ENCODE results near the gene PPP1R11.

Gene PPP1R11

DNA sequence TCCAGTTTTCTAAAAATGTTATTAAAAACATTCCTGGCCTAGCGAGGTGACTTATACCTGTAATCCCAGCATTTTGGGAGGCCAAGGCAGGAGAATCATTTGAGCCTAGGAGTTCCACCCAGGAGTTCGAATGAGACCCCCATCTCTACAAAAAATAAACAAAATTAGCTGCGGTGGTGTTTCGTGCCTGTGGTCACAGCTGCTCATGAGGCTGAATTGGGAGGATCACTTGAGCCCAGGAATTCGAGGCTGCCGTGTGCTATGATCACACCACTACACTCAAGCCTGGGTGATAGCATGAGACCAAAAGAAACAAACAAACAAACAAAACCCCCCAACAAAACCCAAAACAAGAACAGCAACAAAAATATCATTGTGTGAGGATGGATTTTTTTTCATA lies 25.8 kb upstream of the PPP1R11 start:
- Histone ChIP-seq H3K4me2 (ENCODE audit: low read depth, low read length, poor library complexity, severe bottlenecking) (no peak overlapping the region), H2AFZ (ENCODE audit: low read length) (no peak overlapping the region), H3K27me3 (ENCODE audit: insufficient read depth, low read length, poor library complexity, severe bottlenecking) (no peaks in the 10 kb centered on the region), H3F3A (ENCODE audit: low read depth) (no peaks in the 10 kb centered on the region), H3K9ac (ENCODE audit: low read depth, low read length, poor library complexity, severe bottlenecking) (no peak overlapping the region), H3K9me3 (ENCODE audit: insufficient read depth, low read depth, low read length) (no peaks in the 10 kb centered on the region), H3K4me1 (ENCODE audit: insufficient read depth, low read length, poor library complexity, severe bottlenecking) (no peaks in the 10 kb centered on the region), H4K20me1 (ENCODE audit: insufficient read depth, low read length, poor library complexity, severe bottlenecking) (no peaks in the 10 kb centered on the region), H3K9me2 (replicated peaks; ENCODE audit: low read depth, low read length) (no peaks in the 10 kb centered on the region), H3K4me3 (ENCODE audit: low read length, poor library complexity, severe bottlenecking) (no peak overlapping the region), H3K36me3 (ENCODE audit: insufficient read depth, low read length) (no peaks in the 10 kb centered on the region), H3K79me2 (ENCODE audit: insufficient read depth, low read length) (no peaks in the 10 kb centered on the region)
- TF ChIP-seq EZH2phosphoT487 (IDR thresholded peaks at IDR 0.05; ENCODE audit: borderline replicate concordance) = no peak
- TF ChIP-seq, protein P1, sequence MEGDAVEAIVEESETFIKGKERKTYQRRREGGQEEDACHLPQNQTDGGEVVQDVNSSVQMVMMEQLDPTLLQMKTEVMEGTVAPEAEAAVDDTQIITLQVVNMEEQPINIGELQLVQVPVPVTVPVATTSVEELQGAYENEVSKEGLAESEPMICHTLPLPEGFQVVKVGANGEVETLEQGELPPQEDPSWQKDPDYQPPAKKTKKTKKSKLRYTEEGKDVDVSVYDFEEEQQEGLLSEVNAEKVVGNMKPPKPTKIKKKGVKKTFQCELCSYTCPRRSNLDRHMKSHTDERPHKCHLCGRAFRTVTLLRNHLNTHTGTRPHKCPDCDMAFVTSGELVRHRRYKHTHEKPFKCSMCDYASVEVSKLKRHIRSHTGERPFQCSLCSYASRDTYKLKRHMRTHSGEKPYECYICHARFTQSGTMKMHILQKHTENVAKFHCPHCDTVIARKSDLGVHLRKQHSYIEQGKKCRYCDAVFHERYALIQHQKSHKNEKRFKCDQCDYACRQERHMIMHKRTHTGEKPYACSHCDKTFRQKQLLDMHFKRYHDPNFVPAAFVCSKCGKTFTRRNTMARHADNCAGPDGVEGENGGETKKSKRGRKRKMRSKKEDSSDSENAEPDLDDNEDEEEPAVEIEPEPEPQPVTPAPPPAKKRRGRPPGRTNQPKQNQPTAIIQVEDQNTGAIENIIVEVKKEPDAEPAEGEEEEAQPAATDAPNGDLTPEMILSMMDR (conservative IDR thresholded peaks at IDR 0.05; ENCODE audit: low read length) = no peak

DNA sequence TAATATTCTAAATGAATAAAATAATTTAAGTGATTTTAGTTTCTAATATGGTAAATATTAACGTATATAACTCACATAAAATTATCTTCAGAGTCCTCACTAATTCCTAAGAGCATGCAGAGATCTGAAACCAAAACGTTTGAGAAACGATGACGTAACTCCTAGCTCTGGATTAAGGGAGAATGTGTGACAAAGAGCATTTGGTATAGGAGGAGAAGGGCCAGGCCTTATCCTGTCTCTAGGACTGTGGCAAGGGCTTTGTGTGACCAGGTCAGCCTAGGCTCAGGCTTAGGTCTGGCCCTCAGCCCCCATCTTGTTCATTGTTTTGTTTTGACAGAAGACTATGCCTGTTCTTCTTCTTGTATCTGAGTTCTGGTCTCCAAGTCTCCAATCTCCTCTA lies 25.2 kb upstream of the PPP1R11 start:
- Histone ChIP-seq H4K20me1 (ENCODE audit: insufficient read depth, low read length, poor library complexity, severe bottlenecking) (no peaks in the 10 kb centered on the region), H3K9ac (ENCODE audit: low read depth, low read length, poor library complexity, severe bottlenecking) (no peak overlapping the region), H3K9me3 (ENCODE audit: insufficient read depth, low read depth, low read length) (no peaks in the 10 kb centered on the region), H3K4me3 (ENCODE audit: low read length, poor library complexity, severe bottlenecking) (no peak overlapping the region), H2AFZ (ENCODE audit: low read length) (no peak overlapping the region), H3K9me2 (replicated peaks; ENCODE audit: low read depth, low read length) (no peaks in the 10 kb centered on the region), H3K27me3 (ENCODE audit: insufficient read depth, low read length, poor library complexity, severe bottlenecking) (no peaks in the 10 kb centered on the region), H3K36me3 (ENCODE audit: insufficient read depth, low read length) (no peaks in the 10 kb centered on the region), H3K79me2 (ENCODE audit: insufficient read depth, low read length) (no peaks in the 10 kb centered on the region), H3K4me1 (ENCODE audit: insufficient read depth, low read length, poor library complexity, severe bottlenecking) (no peaks in the 10 kb centered on the region), H3F3A (ENCODE audit: low read depth) (no peaks in the 10 kb centered on the region), H3K4me2 (ENCODE audit: low read depth, low read length, poor library complexity, severe bottlenecking) (no peak overlapping the region)
- TF ChIP-seq, protein P1 (conservative IDR thresholded peaks at IDR 0.05; ENCODE audit: low read length) = no peak
- TF ChIP-seq EZH2phosphoT487 (IDR thresholded peaks at IDR 0.05; ENCODE audit: borderline replicate concordance) = no peak

DNA sequence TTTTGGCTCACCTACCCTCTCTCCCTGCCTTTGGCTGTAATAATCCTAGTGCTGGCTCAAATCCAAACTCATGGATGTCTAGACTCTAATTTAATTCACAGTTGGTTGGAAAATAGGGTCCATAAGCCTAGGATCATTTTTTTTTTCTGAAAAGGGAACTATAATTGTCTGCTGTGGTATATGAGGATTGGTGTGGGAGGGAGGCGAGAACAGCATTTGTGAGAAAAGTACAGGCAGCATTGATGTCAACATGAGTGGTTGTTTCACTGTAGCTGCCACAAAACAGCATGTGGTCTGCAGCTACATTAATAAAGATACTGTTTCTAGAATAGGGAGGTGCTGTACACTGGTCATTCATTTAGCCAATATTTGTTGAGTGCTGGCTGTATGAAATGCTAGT lies 24.5 kb upstream of the PPP1R11 start:
- no peak overlapping the region for H2AFZ ChIP-seq (ENCODE audit: low read length)
- no peak overlapping the region for H3K9ac ChIP-seq (ENCODE audit: low read depth, low read length, poor library complexity, severe bottlenecking)
- no peaks in the 10 kb centered on the region for H3K27me3 ChIP-seq (ENCODE audit: insufficient read depth, low read length, poor library complexity, severe bottlenecking)
- no peak overlapping the region for H3K4me2 ChIP-seq (ENCODE audit: low read depth, low read length, poor library complexity, severe bottlenecking)
- TF ChIP-seq, protein P1 (conservative IDR thresholded peaks at IDR 0.05; ENCODE audit: low read length) = no peak
- no peak for TF ChIP-seq EZH2phosphoT487 (IDR thresholded peaks at IDR 0.05; ENCODE audit: borderline replicate concordance)
- H3K9me3 ChIP-seq (ENCODE audit: insufficient read depth, low read depth, low read length) = no peaks in the 10 kb centered on the region
- no peaks in the 10 kb centered on the region for H4K20me1 ChIP-seq (ENCODE audit: insufficient read depth, low read length, poor library complexity, severe bottlenecking)
- H3K9me2 ChIP-seq (replicated peaks; ENCODE audit: low read depth, low read length) = no peaks in the 10 kb centered on the region
- no peaks in the 10 kb centered on the region for H3F3A ChIP-seq (ENCODE audit: low read depth)
- H3K4me1 ChIP-seq (ENCODE audit: insufficient read depth, low read length, poor library complexity, severe bottlenecking) = no peaks in the 10 kb centered on the region
- no peak overlapping the region for H3K4me3 ChIP-seq (ENCODE audit: low read length, poor library complexity, severe bottlenecking)
- H3K36me3 ChIP-seq (ENCODE audit: insufficient read depth, low read length) = no peaks in the 10 kb centered on the region
- no peaks in the 10 kb centered on the region for H3K79me2 ChIP-seq (ENCODE audit: insufficient read depth, low read length)
